Measurements from ENCODE around the gene C11orf98.

GRCh38 chr11:62680825-62681240 lies 15.8 kb upstream of the C11orf98 start:
- TF ChIP-seq CTCF (conservative IDR thresholded peaks at IDR 0.05; ENCODE audit: low read length) (peak; percentile 63), EZH2phosphoT487 (IDR thresholded peaks at IDR 0.05; ENCODE audit: borderline replicate concordance) (no peak)

Data from Loucy (cell line).